K562 (cell line): ENCODE results near the gene AGTR1.
"Not testable (repeated sequence)": the region's sequence is repeated elsewhere in the genome, so short reads cannot be mapped to it uniquely, and the experiment has no call there.

Source experiments
- CTCF ChIP-seq, 3 experiments: IDR thresholded peaks in 2 of 3; conservative IDR thresholded peaks in 1 of 3; 2 replicates each; pipeline ENCODE4 v1.5.1; 2011 to 2012; ENCODE audit warnings: low read length in 3 of 3, mild to moderate bottlenecking in 3 of 3, control low read depth in 2 of 3, improper control_type of control experiment in 1 of 3, inconsistent platforms in 1 of 3, low read depth in 1 of 3, mixed read lengths in 1 of 3, moderate library complexity in 1 of 3; ENCODE audit not compliant: insufficient read depth in 2 of 3
- EHMT2 ChIP-seq: fragments of 450-650 bp; IDR thresholded peaks from 2 replicates; pipeline ENCODE4 v1.6.1; 2018; ENCODE audit warnings: antibody characterized with exemption
- MAX ChIP-seq: sonication (generic); formaldehyde crosslinking; IDR thresholded peaks from 2 replicates; pipeline ENCODE4 v1.9.0; 2022; ENCODE audit warnings: mild to moderate bottlenecking, missing genetic modification reagents
- MTF1 ChIP-seq: fragments of 250-450 bp; sonication (Bioruptor Pico); IDR thresholded peaks from 2 replicates; pipeline ENCODE4 v1.9.0; 2021; ENCODE audit warnings: moderate library complexity, mild to moderate bottlenecking, inconsistent platforms, borderline replicate concordance
- RNF2 ChIP-seq: sonication (generic); IDR thresholded peaks from 2 replicates; pipeline ENCODE4 v1.6.1; 2016
- TF ChIP-seq, protein P1 (sequence below), 2 experiments: fragments of 450-650 bp in 1 of 2; sonication (generic) in 1 of 2; formaldehyde crosslinking in 1 of 2; IDR thresholded peaks in 1 of 2; conservative IDR thresholded peaks in 1 of 2; 2 replicates each; pipeline versions ENCODE4 v1.6.1 to v1.8.1; 2016 to 2023; ENCODE audit warnings: mild to moderate bottlenecking in 2 of 2, moderate library complexity in 2 of 2, inconsistent platforms in 1 of 2, missing genetic modification reagents in 1 of 2
- TF ChIP-seq, protein P2 (sequence below): fragments of 450-650 bp; IDR thresholded peaks from 2 replicates; pipeline ENCODE4 v1.6.1; 2017; ENCODE audit warnings: mild to moderate bottlenecking, moderate library complexity

- not testable (repeated sequence) for TF ChIP-seq EHMT2; MTF1 (CRISPR knock-in tag); MAX (CRISPR knock-in tag); CTCF (IDR thresholded peaks at IDR 0.05 in 2 of 3, conservative IDR thresholded peaks at IDR 0.05 in 1 of 3; ENCODE audit: insufficient read depth in 2 of 3, low read depth in 1 of 3, low read length in 3 of 3); RNF2
- TF ChIP-seq, protein P1, sequence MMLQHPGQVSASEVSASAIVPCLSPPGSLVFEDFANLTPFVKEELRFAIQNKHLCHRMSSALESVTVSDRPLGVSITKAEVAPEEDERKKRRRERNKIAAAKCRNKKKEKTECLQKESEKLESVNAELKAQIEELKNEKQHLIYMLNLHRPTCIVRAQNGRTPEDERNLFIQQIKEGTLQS (IDR thresholded peaks at IDR 0.05) = not testable (repeated sequence)
- TF ChIP-seq, protein P1 (CRISPR knock-in tag; conservative IDR thresholded peaks at IDR 0.05) = not testable (repeated sequence)
- TF ChIP-seq, protein P2, sequence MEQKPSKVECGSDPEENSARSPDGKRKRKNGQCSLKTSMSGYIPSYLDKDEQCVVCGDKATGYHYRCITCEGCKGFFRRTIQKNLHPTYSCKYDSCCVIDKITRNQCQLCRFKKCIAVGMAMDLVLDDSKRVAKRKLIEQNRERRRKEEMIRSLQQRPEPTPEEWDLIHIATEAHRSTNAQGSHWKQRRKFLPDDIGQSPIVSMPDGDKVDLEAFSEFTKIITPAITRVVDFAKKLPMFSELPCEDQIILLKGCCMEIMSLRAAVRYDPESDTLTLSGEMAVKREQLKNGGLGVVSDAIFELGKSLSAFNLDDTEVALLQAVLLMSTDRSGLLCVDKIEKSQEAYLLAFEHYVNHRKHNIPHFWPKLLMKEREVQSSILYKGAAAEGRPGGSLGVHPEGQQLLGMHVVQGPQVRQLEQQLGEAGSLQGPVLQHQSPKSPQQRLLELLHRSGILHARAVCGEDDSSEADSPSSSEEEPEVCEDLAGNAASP = not testable (repeated sequence)
Observed at GRCh38 chr3:148785026-148785425, 87.3 kb downstream of the AGTR1 start.
